H1 (cell line): ENCODE measurements around the gene FOLR1. TPM values are rescaled to one million over a fixed set of nuclear protein-coding genes. Genes with fewer than 3 reads are reported as not detected.

ENCODE experiments used
- CTCF ChIA-PET: fragments of 300-600 bp; sonication (Branson Sonifier 250); formaldehyde crosslinking; loops from one replicate; lab custom pipeline; 2021; ENCODE audit not compliant: partially characterized antibody; lab: Charles Lee
- POLR2A ChIA-PET: fragments of 300-600 bp; sonication (Branson Sonifier 250); formaldehyde crosslinking; loops from one replicate; lab custom pipeline; 2021; ENCODE audit warnings: inconsistent platforms; ENCODE audit not compliant: partially characterized antibody; lab: Charles Lee
- DNase-seq, 2 experiments: peaks; one replicate each; pipeline versions ENCODE4 v3.0.0 to v3.0.0-alpha.2; 2010 to 2022; ENCODE audit warnings: low spot score in 2 of 2, low read depth in 1 of 2, mixed read lengths in 1 of 2
- FAIRE-seq: peaks from 2 replicates; lab custom pipeline; 2011; peaks lifted over from hg19 to GRCh38; lab: Jason Lieb, UNC
- H2AFZ ChIP-seq: 2 replicates; pipeline ENCODE4 v1.8.1; 2012; ENCODE audit warnings: low read length, inconsistent platforms
- H2AK5ac ChIP-seq: 2 replicates; pipeline ENCODE4 v1.6.1; 2013; ENCODE audit warnings: low read depth, low read length
- H2BK120ac ChIP-seq: replicated peaks from 2 replicates; pipeline ENCODE3; 2013; ENCODE audit warnings: low read depth, low read length, inconsistent platforms
- H2BK12ac ChIP-seq: 2 replicates; pipeline ENCODE4 v1.6.1; 2013; ENCODE audit warnings: low read depth, low read length
- H2BK15ac ChIP-seq: 2 replicates; pipeline ENCODE4 v1.6.1; 2013; ENCODE audit warnings: low read length
- H2BK20ac ChIP-seq: 2 replicates; pipeline ENCODE4 v1.6.1; 2013; ENCODE audit warnings: low read length
- H2BK5ac ChIP-seq: 2 replicates; pipeline ENCODE4 v1.6.1; 2013; ENCODE audit warnings: low read depth, low read length
- H3K14ac ChIP-seq: 2 replicates; pipeline ENCODE4 v1.6.1; 2013; ENCODE audit warnings: inconsistent platforms; ENCODE audit not compliant: insufficient read length
- H3K18ac ChIP-seq: 2 replicates; pipeline ENCODE4 v1.6.1; 2013; ENCODE audit warnings: low read length; ENCODE audit errors: extremely low read depth
- H3K23ac ChIP-seq: 2 replicates; pipeline ENCODE4 v1.6.1; 2013; ENCODE audit warnings: inconsistent platforms; ENCODE audit not compliant: insufficient read length
- H3K23me2 ChIP-seq: 2 replicates; pipeline ENCODE4 v1.6.1; 2013; ENCODE audit warnings: low read depth, low read length
- H3K27ac ChIP-seq: 2 replicates; pipeline ENCODE4 v1.6.1; 2011; ENCODE audit warnings: low read depth, low read length, inconsistent platforms
- H3K27me3 ChIP-seq, 4 experiments: replicated peaks in 1 of 4; 1 replicate in 1 of 4; 2 replicates in 3 of 4; pipeline versions ENCODE4 v1.6.1 to v1.8.1; 2011 to 2013; ENCODE audit warnings: low read length in 3 of 4, mild to moderate bottlenecking in 3 of 4, inconsistent platforms in 2 of 4, mixed read lengths in 2 of 4, moderate library complexity in 1 of 4; ENCODE audit not compliant: control insufficient read depth in 3 of 4, insufficient read depth in 3 of 4; ENCODE audit errors: extremely low read depth in 1 of 4
- H3K36me3 ChIP-seq, 4 experiments: 2 replicates each; pipeline versions ENCODE4 v1.6.1 to v1.8.1; 2011 to 2013; ENCODE audit warnings: mild to moderate bottlenecking in 4 of 4, low read length in 3 of 4, moderate library complexity in 2 of 4, control low read depth in 1 of 4, inconsistent platforms in 1 of 4; ENCODE audit not compliant: insufficient read depth in 4 of 4, control insufficient read depth in 2 of 4
- H3K4ac ChIP-seq: replicated peaks from 2 replicates; pipeline ENCODE3; 2013; ENCODE audit warnings: low read length, low read depth, mixed read lengths, inconsistent platforms; ENCODE audit not compliant: insufficient read length
- H3K4me1 ChIP-seq, 4 experiments: replicated peaks in 1 of 4; 1 replicate in 1 of 4; 2 replicates in 3 of 4; pipeline versions ENCODE4 v1.6.1 to v1.8.1; 2011 to 2013; ENCODE audit warnings: low read length in 3 of 4, inconsistent platforms in 2 of 4, mixed read lengths in 1 of 4; ENCODE audit not compliant: insufficient read depth in 4 of 4, control insufficient read depth in 3 of 4
- H3K4me2 ChIP-seq, 2 experiments: 2 replicates each; pipeline versions ENCODE4 v1.6.1 to v1.8.1; 2011 to 2013; ENCODE audit warnings: low read depth in 2 of 2, low read length in 2 of 2, control low read depth in 1 of 2, inconsistent platforms in 1 of 2, mild to moderate bottlenecking in 1 of 2; ENCODE audit not compliant: insufficient read depth in 1 of 2
- H3K4me3 ChIP-seq, 4 experiments: fragments of 200-600, 300-600 bp in 1 of 4; sonication (generic), shearing (Covaris generic), sonication (Bioruptor Twin) in 1 of 4; 2 replicates each; pipeline versions ENCODE4 v1.5.1 to v1.8.1; 2011 to 2016; ENCODE audit warnings: low read length in 4 of 4, low read depth in 3 of 4, control low read depth in 2 of 4, inconsistent platforms in 2 of 4, mild to moderate bottlenecking in 2 of 4, mixed read lengths in 1 of 4, moderate library complexity in 1 of 4; ENCODE audit not compliant: insufficient read depth in 2 of 4; ENCODE audit errors: extremely low read depth in 1 of 4
- H3K56ac ChIP-seq: replicated peaks from 2 replicates; pipeline ENCODE3; 2013; ENCODE audit warnings: low read depth, mild to moderate bottlenecking, mixed read lengths, low read length, inconsistent platforms; ENCODE audit not compliant: insufficient read length
- H3K79me1 ChIP-seq: 2 replicates; pipeline ENCODE4 v1.6.1; 2013; ENCODE audit warnings: low read depth, low read length, control low read depth
- H3K79me2 ChIP-seq, 2 experiments: 2 replicates each; pipeline versions ENCODE4 v1.6.1 to v1.8.1; 2012 to 2013; ENCODE audit warnings: low read length in 2 of 2, mild to moderate bottlenecking in 2 of 2, inconsistent platforms in 1 of 2; ENCODE audit not compliant: insufficient read depth in 2 of 2, control insufficient read depth in 1 of 2
- H3K9ac ChIP-seq, 4 experiments: replicated peaks in 1 of 4; 1 replicate in 1 of 4; 2 replicates in 3 of 4; pipeline versions ENCODE4 v1.6.1 to v1.8.1; 2011 to 2013; ENCODE audit warnings: low read depth in 3 of 4, low read length in 3 of 4, control low read depth in 2 of 4, mild to moderate bottlenecking in 2 of 4, moderate library complexity in 2 of 4, inconsistent platforms in 1 of 4; ENCODE audit errors: extremely low read depth in 1 of 4
- H3K9me3 ChIP-seq, 2 experiments: 2 replicates each; pipeline versions ENCODE4 v1.6.1 to v1.8.1; 2012 to 2013; ENCODE audit warnings: mild to moderate bottlenecking in 2 of 2, moderate library complexity in 2 of 2, control low read depth in 1 of 2, inconsistent platforms in 1 of 2, low read depth in 1 of 2, low read length in 1 of 2, mixed read lengths in 1 of 2; ENCODE audit not compliant: insufficient read depth in 2 of 2
- H4K20me1 ChIP-seq, 2 experiments: replicated peaks in 1 of 2; 2 replicates each; pipeline versions ENCODE3 to v1.8.1; 2011 to 2013; ENCODE audit warnings: inconsistent platforms in 2 of 2, low read length in 2 of 2, mild to moderate bottlenecking in 1 of 2; ENCODE audit not compliant: insufficient read depth in 2 of 2, control insufficient read depth in 1 of 2
- H4K5ac ChIP-seq: 2 replicates; pipeline ENCODE4 v1.6.1; 2013; ENCODE audit warnings: low read length, low read depth, mixed read lengths, inconsistent platforms; ENCODE audit not compliant: insufficient read length
- H4K8ac ChIP-seq: 2 replicates; pipeline ENCODE4 v1.8.0; 2013; ENCODE audit warnings: mild to moderate bottlenecking, moderate library complexity, low read length, inconsistent platforms; ENCODE audit not compliant: insufficient read depth; ENCODE audit errors: extremely low read depth
- H4K91ac ChIP-seq: replicated peaks from 2 replicates; pipeline ENCODE3; 2013; ENCODE audit warnings: low read length, mixed read lengths, inconsistent platforms; ENCODE audit not compliant: insufficient read length
- ASH2L ChIP-seq: fragments of 200-600, 300-600 bp; sonication (generic); IDR thresholded peaks from one replicate; pipeline ENCODE4 v1.7.1; 2017; ENCODE audit warnings: low read length
- BACH1 ChIP-seq: IDR thresholded peaks from 2 replicates; pipeline ENCODE4 v1.6.1; 2012; ENCODE audit warnings: low read length, improper control_type of control experiment
- CBX5 ChIP-seq: fragments of 300-800, 300-1000 bp; sonication (generic); IDR thresholded peaks from 2 replicates; pipeline ENCODE4 v1.7.1; 2016; ENCODE audit warnings: antibody characterized with exemption, low read length, low read depth
- CHD2 ChIP-seq: IDR thresholded peaks from 2 replicates; pipeline ENCODE4 v1.6.1; 2012; ENCODE audit warnings: low read length, improper control_type of control experiment
- CTBP2 ChIP-seq: IDR thresholded peaks from 2 replicates; pipeline ENCODE4 v1.7.0; 2011; ENCODE audit warnings: borderline replicate concordance, mild to moderate bottlenecking, moderate library complexity, mixed read lengths, low read length; ENCODE audit not compliant: insufficient read depth, insufficient read length
- JUN ChIP-seq: IDR thresholded peaks from 2 replicates; pipeline ENCODE4 v1.6.1; 2011; ENCODE audit warnings: low read depth, mild to moderate bottlenecking, improper control_type of control experiment, low read length
- JUND ChIP-seq: IDR thresholded peaks from 2 replicates; pipeline ENCODE4 v1.6.1; 2011; ENCODE audit warnings: mild to moderate bottlenecking, improper control_type of control experiment, low read length
- KDM4A ChIP-seq: IDR thresholded peaks from one replicate; pipeline ENCODE4 v1.7.1; 2012; ENCODE audit warnings: low read depth, mild to moderate bottlenecking, moderate library complexity, low read length, inconsistent platforms; ENCODE audit not compliant: severe bottlenecking
- NRF1 ChIP-seq: IDR thresholded peaks from 2 replicates; pipeline ENCODE4 v1.6.1; 2011; ENCODE audit warnings: mild to moderate bottlenecking, low read depth, low read length, improper control_type of control experiment
- PHF8 ChIP-seq: fragments of 200-600 bp; sonication (generic); conservative IDR thresholded peaks from 2 replicates; pipeline ENCODE4 v1.7.1; 2012; ENCODE audit warnings: low read depth, mild to moderate bottlenecking, inconsistent platforms, low read length, moderate library complexity
- RAD21 ChIP-seq, 2 experiments: IDR thresholded peaks in 1 of 2; conservative IDR thresholded peaks in 1 of 2; 2 replicates each; pipeline ENCODE4 v1.6.1; 2011; ENCODE audit warnings: low read depth in 2 of 2, low read length in 2 of 2, improper control_type of control experiment in 1 of 2, inconsistent platforms in 1 of 2, mild to moderate bottlenecking in 1 of 2, moderate library complexity in 1 of 2
- RBBP5 ChIP-seq: IDR thresholded peaks from 2 replicates; pipeline ENCODE4 v1.7.1; 2012; ENCODE audit warnings: low read depth, mild to moderate bottlenecking, inconsistent platforms, low read length, moderate library complexity, borderline replicate concordance
- YY1 ChIP-seq: IDR thresholded peaks from 2 replicates; pipeline ENCODE4 v1.6.1; 2011; ENCODE audit warnings: low read depth, mild to moderate bottlenecking, low read length
- WGBS, 2 experiments: shearing (Covaris generic) in 1 of 2; methylation state at CpG; one replicate each; pipeline versions ENCODE4 v1.1.6 to v1.1.7; 2013 to 2015; ENCODE audit warnings: low lambda C conversion rate in 2 of 2, mixed read lengths in 2 of 2, inconsistent platforms in 1 of 2, low coverage in 1 of 2, missing lambda C conversion rate in 1 of 2; ENCODE audit not compliant: insufficient replicate concordance in 2 of 2, insufficient coverage in 1 of 2, insufficient read length in 1 of 2; ENCODE audit errors: extremely low coverage in 1 of 2, missing lambda C conversion rate in 1 of 2; 5-methylcytosine and 5-hydroxymethylcytosine counted together
- polyA plus RNA-seq, 7 experiments: library from polyadenylated mRNA; depleted of rRNA in 3 of 7; stranded (reverse) in 5 of 7; unstranded in 2 of 7; fragments of >200 nt in 5 of 7; fragments of 200-250 nt in 2 of 7; gene quantifications; 1 replicate in 5 of 7; 2 replicates in 1 of 7; 4 replicates in 1 of 7; pipeline versions ENCODE4 v1.2.1 to v1.2.3, GENCODE V29; 2011 to 2013; ENCODE audit warnings: missing spikeins in 2 of 7, mixed read lengths in 2 of 7
- total RNA-seq: library from RNA; stranded (reverse); fragmentation: NEBNext Ultra II Directional; extraction: Animal tissue kit (Norgen Biotek cat#: 25700); gene quantifications from 2 replicates; pipeline ENCODE4 v1.2.1, GENCODE V29; 2021

FOLR1 gene
- total and polyA plus RNA-seq, 2 of the 8 experiments (the other 6 are each of a cell fraction or from before 2014, with no cell fraction given), result 1.3 TPM; not detected in 1

DNA sequence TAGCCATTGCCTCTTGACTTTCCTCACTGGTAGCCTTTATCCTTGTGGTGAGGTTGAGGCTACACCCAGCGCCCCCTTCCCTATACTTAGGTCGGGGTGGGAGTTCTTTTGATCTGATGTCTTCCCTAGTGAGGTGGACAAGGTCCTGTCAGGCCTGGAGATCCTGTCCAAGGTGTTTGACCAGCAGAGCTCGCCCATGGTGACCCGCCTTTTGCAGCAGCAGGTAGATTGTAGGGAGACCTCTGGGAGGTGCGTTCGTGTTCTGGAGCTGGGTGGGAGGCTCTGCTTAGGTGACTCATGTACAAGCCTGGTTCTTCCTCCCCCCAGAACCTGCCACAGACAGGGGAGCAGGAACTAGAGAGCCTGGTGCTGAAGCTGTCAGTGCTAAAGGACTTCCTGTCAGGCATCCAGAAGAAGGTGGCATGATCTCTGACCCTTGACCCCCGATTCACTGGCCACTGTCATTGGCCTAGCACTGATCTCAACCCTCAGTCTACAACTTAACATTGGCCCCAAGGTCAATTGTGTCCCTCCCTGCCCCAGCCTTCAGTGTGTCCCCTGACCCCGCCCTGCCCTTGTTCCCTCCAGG is 37.5 kb downstream of the FOLR1 start:
- H3K4me1 ChIP-seq, result peaks cover 0 to 5% (median 3%) of the 10 kb centered on the region in 4 experiments; a peak in 4 of 7 replicates
- H3K4me2 ChIP-seq, result no peak overlapping the region
- no peak overlapping the region for H2AFZ ChIP-seq
- H3K79me1 ChIP-seq, result peaks cover 10% of the 10 kb centered on the region
- H3K9me3 ChIP-seq, result no peaks in the 10 kb centered on the region
- no peak overlapping the region for H3K27ac ChIP-seq
- no peak overlapping the region for H4K91ac ChIP-seq
- no peak overlapping the region for H3K14ac ChIP-seq
- no peak overlapping the region for H2AK5ac ChIP-seq
- H3K23ac ChIP-seq, result no peak overlapping the region
- H3K56ac ChIP-seq, result no peak overlapping the region
- no peak overlapping the region for H2BK120ac ChIP-seq
- no peak overlapping the region for H2BK5ac ChIP-seq
- peaks cover 10% of the 10 kb centered on the region for H3K23me2 ChIP-seq
- WGBS, 2 experiments, result 94% methylated on average over 8 of the region's 8 CpGs; no CpG with 5 or more reads in 1 of the 2 experiments
- no peak overlapping the region for H2BK20ac ChIP-seq
- CTCF ChIA-PET, result interaction anchor here (0.6 to 8.3 kb wide), 9 partner anchors 7 to 252 kb away, joined by 3 to 72 read pairs (median 3); no protein-coding TSS in a partner anchor
- H4K8ac ChIP-seq, result no peak overlapping the region
- no peak overlapping the region for H2BK12ac ChIP-seq
- no peak overlapping the region for H3K4ac ChIP-seq
- H4K5ac ChIP-seq, result no peak overlapping the region
- no peak overlapping the region for H3K18ac ChIP-seq
- H3K36me3 ChIP-seq, result peaks cover 23 to 61% (median 47%) of the 10 kb centered on the region in 4 experiments
- FAIRE-seq, result no peak
- H3K27me3 ChIP-seq, result no peaks in the 10 kb centered on the region
- POLR2A ChIA-PET, result interaction anchor here (1.2 to 9.9 kb wide), 2 partner anchors 8 to 117 kb away, joined by 3 to 160 read pairs; partner anchors contain the start of gene ANAPC15
- H2BK15ac ChIP-seq, result no peak overlapping the region
- peak in 1 of 2 experiments; percentile 29 for DNase-seq
- H4K20me1 ChIP-seq, result peaks cover 13 to 25% of the 10 kb centered on the region in 2 experiments
- peaks cover 0 to 11% of the 10 kb centered on the region in 2 experiments; a peak in 2 of 4 replicates for H3K79me2 ChIP-seq
- no peak overlapping the region for H3K4me3 ChIP-seq
- H3K9ac ChIP-seq, result no peak overlapping the region
- TF ChIP-seq CHD2 (no peak), KDM4A (no peak), RAD21 (IDR thresholded peaks at IDR 0.05 in 1 of 2, conservative IDR thresholded peaks at IDR 0.05 in 1 of 2; ENCODE audit: low read depth in 2 of 2, low read length in 2 of 2) (no peak), RBBP5 (no peak), JUN (no peak), CTBP2 (no peak), ASH2L (no peak), BACH1 (no peak), YY1 (no peak), PHF8 (no peak), NRF1 (no peak), JUND (no peak), CBX5 (no peak)
